Astrocyte of the cerebellum (primary cell): Measurements from ENCODE around the gene ADCY3.
"Not testable (repeated sequence)": the region's sequence is repeated elsewhere in the genome, so short reads cannot be mapped to it uniquely, and the experiment has no call there.

ENCODE experiments used
- DNase-seq: peaks from one replicate; pipeline ENCODE4 v3.0.0-alpha.2; 2011; ENCODE audit warnings: low read depth
- H3K4me3 ChIP-seq: 2 replicates; pipeline ENCODE4 v1.5.1; 2011; ENCODE audit warnings: mild to moderate bottlenecking, low read depth, low read length, moderate library complexity
- in situ Hi-C: cut with HindIII; loops from 2 replicates; pipeline ENCODE4 v1.10.0; 2017; ENCODE audit warnings: low sequenced_read_pairs
- TF ChIP-seq, protein P1 (sequence below): IDR thresholded peaks from 2 replicates; pipeline ENCODE4 v1.5.1; 2012; ENCODE audit warnings: low read length, low read depth, moderate library complexity, mild to moderate bottlenecking; ENCODE audit errors: missing control alignments

Gene ADCY3

DNA sequence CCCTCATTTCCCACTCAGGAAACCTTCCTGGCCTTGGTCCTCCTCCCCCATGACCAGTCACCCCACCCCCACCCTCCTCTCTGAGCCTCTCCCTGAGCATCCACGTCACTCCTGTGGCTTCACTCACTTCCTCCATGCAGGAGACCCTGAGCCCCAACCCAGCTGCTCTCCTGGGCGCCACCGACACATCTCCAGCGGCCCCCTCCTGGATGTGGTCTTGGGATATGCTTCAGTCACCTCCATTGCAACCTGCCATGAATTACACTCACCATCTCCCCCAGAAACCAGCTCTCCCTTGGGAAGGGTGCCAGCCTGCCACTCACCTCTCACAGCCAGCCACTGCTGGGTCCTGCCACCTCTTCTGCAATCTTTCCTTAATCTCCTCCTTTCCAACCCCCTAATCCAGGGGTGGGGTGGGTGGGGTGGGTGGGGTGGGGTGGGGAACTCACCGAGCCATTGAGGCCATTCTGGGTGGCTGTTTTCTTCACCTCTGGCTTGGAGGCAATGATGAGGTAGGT is 82.0 kb downstream of the ADCY3 start:
- no peak overlapping the region for H3K4me3 ChIP-seq
- in situ Hi-C loops, result no loop called here
- no peak for DNase-seq
- TF ChIP-seq, protein P1, sequence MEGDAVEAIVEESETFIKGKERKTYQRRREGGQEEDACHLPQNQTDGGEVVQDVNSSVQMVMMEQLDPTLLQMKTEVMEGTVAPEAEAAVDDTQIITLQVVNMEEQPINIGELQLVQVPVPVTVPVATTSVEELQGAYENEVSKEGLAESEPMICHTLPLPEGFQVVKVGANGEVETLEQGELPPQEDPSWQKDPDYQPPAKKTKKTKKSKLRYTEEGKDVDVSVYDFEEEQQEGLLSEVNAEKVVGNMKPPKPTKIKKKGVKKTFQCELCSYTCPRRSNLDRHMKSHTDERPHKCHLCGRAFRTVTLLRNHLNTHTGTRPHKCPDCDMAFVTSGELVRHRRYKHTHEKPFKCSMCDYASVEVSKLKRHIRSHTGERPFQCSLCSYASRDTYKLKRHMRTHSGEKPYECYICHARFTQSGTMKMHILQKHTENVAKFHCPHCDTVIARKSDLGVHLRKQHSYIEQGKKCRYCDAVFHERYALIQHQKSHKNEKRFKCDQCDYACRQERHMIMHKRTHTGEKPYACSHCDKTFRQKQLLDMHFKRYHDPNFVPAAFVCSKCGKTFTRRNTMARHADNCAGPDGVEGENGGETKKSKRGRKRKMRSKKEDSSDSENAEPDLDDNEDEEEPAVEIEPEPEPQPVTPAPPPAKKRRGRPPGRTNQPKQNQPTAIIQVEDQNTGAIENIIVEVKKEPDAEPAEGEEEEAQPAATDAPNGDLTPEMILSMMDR, result no peak

DNA sequence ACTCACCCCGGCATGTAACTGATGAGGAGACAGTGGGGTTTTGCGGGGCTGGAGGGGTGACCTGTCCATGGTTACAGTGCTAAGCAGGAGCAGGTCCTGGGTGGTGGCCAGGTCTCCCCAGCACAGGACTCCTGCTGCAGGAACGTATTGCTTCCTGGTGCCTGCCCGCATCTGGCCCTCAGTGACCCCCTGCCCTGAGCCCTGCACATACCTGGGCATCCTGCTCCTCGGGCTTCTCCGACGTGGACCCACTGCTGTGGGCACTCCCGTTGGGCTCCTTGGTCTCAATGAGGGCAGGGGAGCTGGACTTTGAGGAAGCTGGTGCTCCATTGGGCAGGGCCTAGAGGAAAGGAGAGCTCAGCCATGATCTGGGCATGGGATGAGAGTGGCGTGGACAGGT is 83.3 kb downstream of the ADCY3 start:
- no peak overlapping the region for H3K4me3 ChIP-seq
- in situ Hi-C loops, result no loop called here
- TF ChIP-seq, protein P1, result no peak
- DNase-seq, result no peak

DNA sequence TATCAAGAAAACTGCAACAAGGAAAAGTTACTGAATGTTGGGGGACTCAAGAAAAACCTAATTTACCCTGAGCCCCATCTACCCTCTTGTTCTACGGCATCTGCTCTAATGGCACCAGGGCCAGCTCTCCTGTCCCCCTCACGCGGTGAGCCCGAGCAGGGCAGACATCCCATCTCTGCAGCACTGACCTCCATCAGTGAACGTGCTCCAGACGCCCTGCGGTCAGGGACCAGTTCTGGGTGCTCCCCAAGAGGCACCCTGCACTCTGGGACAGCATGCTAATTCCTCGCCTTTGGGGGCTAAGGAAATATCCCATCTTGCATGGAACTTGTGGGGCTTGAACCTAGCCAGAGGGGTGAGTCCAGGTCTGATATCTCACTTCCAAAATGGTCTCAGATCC is 83.8 kb downstream of the ADCY3 start:
- in situ Hi-C loops, result no loop called here
- TF ChIP-seq, protein P1, result no peak
- no peak overlapping the region for H3K4me3 ChIP-seq

DNA sequence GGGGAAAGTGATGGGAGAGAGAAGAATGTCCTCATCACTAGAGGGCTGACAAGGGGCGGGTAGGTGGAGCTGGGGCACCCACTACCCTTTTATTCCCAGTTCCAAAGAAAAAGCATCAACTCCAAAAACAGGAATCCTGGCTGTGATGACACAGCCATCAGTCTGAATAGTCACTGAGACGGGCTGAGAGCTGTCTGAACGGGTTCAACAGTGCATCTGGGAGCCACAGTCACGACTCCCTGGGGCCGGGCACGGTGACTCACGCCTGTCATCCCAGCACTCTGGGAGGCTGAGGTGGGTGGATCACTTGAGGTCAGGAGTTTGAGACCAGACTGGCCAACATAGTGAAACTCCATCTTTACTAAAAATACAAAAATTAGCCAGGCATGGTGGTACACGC is 84.6 kb downstream of the ADCY3 start:
- H3K4me3 ChIP-seq, DNase-seq, in situ Hi-C loops: not testable (repeated sequence)

More for the DNA sequence above, 83.8 kb downstream of the ADCY3 start:
- DNase-seq, result no peak

DNA sequence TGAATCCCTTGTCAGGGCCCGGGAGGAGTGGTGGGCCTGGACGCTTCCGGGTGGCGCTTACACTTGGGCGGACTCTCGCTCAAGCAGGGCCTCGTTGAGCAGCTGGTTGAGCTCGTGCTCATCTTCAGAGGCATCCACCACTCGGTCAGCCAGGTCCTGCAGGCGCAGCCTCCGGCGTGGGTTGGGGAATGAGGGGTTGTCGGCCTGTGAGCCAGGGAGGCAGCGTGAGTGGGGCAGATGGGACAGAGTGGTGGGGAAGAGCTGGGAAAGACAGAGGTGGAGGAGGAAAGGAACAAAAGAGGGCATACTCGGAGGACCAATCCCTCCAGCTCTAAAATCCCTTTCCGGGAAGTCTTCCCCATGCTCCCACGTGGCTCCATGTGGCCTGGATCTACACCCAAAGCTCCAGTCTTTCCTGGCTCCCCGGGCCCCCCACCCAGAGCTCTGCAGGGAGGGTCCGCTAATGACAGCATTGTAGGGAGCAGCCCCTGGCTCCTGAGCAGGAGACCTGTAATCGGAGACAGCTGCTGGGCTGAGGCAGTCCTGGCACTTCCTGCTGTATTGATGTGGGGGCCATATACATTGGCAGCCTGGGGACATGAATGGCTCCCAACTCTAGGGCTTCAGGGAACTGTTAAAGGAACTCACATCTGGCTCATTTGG is 85.2 kb downstream of the ADCY3 start:
- TF ChIP-seq, protein P1, result no peak
- in situ Hi-C loops, result no loop called here
- no peak for DNase-seq
- no peak overlapping the region for H3K4me3 ChIP-seq

DNA sequence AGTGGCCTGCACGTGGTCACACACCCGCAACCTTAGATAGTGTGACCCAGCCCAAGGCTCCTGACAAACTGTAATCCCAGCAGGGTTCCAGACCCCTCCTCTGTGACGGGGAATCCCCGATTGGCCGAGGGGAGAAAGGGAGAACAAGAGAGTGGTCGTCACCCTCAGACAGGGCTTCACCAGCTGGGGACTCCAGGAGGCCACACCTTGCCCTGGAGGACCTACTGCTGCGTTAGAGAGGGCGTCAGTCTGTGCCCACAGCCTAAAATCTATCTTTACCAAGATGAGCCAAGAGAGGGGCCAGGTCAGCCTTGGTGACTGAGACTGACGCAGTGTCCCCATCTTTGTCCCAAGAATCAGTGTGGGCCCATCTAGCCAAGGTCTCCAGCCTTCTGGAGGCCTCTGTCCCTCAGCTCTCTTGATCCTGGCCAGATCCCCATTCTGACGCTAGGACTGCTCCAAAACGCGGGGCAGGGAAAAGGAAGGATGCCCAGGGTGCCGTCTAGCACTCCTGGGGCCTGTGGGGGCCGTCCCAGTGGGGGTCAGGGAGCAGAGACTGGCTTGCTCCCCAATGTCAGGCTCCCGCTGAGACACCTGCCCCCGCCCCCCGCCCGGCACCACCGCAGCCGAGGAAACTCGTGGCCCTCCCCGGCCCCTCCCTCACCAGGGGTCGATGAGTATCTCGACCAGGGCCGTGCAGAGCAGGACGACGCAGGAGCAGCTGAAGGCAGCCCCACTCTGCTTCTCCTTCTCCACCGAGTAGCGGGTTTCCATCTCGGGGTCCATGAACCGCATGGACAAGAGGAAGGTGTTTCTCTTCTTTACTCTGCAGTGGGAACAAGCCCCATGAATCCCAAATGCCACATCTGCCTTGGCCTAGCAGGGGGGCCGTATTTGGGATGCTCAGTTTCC is 86.0 kb downstream of the ADCY3 start:
- no peak overlapping the region for H3K4me3 ChIP-seq
- no peak for DNase-seq
- in situ Hi-C loops, result no loop called here
- TF ChIP-seq, protein P1, result no peak
